Stimulated activated naive B cell treated with anti-CD40 and anti-IgM and Interleukin-4, amounts not matched to agents 10 μg/mL and 1 μg/mL and 100 μg/mL, for 72 hours (primary cell): ENCODE data around the gene ARHGEF26.

ENCODE experiments used
- ATAC-seq, 2 donors: fragments of 150-1000 bp; cut with Tn5 transposase; replicated peaks; 2 replicates each; pipeline ENCODE4 v1.10.0; 2021; ENCODE audit warnings: moderate library complexity in 1 of 2
- DNase-seq: peaks from one replicate; pipeline ENCODE4 v3.0.0; 2021
- H3K27ac Mint-ChIP-seq: one replicate; pipeline ENCODE4 v1.8.0; 2022; ENCODE audit warnings: mild to moderate bottlenecking, mixed read lengths
- H3K27me3 Mint-ChIP-seq, 2 donors: one replicate each; pipeline ENCODE4 v1.8.0; 2022; ENCODE audit warnings: mixed read lengths in 2 of 2
- H3K36me3 Mint-ChIP-seq, 2 donors: one replicate each; pipeline ENCODE4 v1.8.0; 2022; ENCODE audit warnings: mixed read lengths in 2 of 2, mild to moderate bottlenecking in 1 of 2
- H3K4me1 Mint-ChIP-seq, 2 donors: one replicate each; pipeline ENCODE4 v1.8.0; 2022; ENCODE audit warnings: mixed read lengths in 2 of 2, mild to moderate bottlenecking in 1 of 2
- H3K4me3 Mint-ChIP-seq, 2 donors: one replicate each; pipeline ENCODE4 v1.8.0; 2022; ENCODE audit warnings: mild to moderate bottlenecking in 2 of 2, mixed read lengths in 2 of 2, moderate library complexity in 1 of 2
- H3K9me3 Mint-ChIP-seq, 2 donors: one replicate each; pipeline ENCODE4 v1.8.0; 2022; ENCODE audit warnings: mixed read lengths in 2 of 2, mild to moderate bottlenecking in 1 of 2

Gene ARHGEF26

DNA sequence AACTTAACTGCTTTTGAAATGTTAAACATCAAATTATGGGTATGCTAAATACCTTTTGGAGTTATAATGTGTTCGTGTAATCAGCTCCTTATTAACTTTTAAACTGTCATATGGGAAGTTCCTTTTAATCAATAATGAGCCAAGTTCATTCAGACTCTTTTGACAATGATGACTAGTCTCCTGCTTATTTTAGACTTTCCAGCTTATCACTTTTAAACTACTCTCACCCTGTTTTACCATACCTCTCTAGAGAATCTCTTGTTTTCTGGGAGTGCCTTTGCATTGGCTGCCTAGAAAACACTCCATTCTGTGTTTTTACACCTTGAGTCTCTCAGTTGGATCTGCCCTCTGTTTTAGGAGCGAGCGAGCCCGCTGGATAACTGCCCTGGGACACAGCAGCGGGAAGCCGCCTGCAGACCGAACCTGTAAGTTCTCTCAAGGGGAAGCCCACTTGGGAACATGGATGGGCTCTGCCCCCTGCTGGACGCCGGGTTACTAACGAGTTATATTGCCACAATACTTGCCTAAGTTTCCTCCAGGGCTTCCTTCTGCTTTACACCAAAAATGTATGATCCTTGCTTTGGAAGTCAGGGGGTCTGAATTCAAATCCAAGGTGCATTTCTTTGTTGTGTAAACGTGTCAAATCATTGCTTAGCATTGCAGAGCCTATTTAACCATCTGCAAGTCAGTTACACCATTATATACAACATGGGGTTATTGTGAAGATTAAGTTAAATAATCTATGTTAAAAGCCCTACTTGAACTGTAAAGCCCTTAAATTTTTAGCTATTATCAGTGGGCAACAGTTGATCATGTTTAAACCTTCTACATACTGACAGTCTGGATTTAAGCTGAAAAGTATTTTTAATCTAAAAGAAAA, 131.8 kb downstream of the ARHGEF26 start:
- ATAC-seq (peak; percentile 80 to 88), DNase-seq (peak; percentile 44)
- H3K9me3 Mint-ChIP-seq, result no peaks in the 10 kb centered on the region
- no peak overlapping the region for H3K4me3 Mint-ChIP-seq
- H3K27ac Mint-ChIP-seq, result no peak overlapping the region
- H3K27me3 Mint-ChIP-seq, result no peaks in the 10 kb centered on the region
- H3K4me1 Mint-ChIP-seq, result peaks cover 2 to 5% of the 10 kb centered on the region in 2 donors
- peaks cover 32 to 52% of the 10 kb centered on the region in 2 donors for H3K36me3 Mint-ChIP-seq

DNA sequence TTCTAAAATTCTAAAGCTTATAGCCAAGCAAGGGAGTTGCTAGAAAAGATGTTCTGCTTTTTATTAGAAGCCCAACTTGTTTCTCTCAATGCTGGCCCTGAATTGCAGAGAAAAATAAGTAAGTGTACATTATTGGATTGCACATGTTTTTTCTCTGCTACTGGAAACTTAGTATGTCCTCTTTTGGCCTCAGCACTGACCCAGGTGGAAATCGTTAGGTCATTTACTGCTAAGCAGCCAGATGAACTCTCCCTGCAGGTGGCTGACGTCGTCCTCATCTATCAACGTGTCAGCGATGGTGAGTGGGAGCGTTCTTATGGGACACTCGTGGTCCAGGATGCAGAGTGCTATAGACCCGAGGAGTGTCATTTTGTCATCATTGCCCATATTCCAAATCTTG, 133.3 kb downstream of the ARHGEF26 start:
- Mint-ChIP-seq H3K4me1 (peaks cover 2 to 5% of the 10 kb centered on the region in 2 donors), H3K4me3 (no peak overlapping the region), H3K27me3 (no peaks in the 10 kb centered on the region), H3K27ac (no peak overlapping the region), H3K9me3 (peaks cover 0 to 3% of the 10 kb centered on the region in 2 donors), H3K36me3 (peaks cover 47 to 61% of the 10 kb centered on the region in 2 donors)
- DNase-seq (no peak), ATAC-seq (no peak)

- Mint-ChIP-seq H3K27ac (no peak overlapping the region), H3K27me3 (no peaks in the 10 kb centered on the region), H3K9me3 (peaks cover 2 to 3% of the 10 kb centered on the region in 2 donors), H3K4me1 (no peaks in the 10 kb centered on the region), H3K4me3 (no peak overlapping the region), H3K36me3 (peaks cover 29 to 48% of the 10 kb centered on the region in 2 donors)
- ATAC-seq, result no peak
- DNase-seq, result no peak
Observed at GRCh38 chr3:154273381-154273780, 152.2 kb downstream of the ARHGEF26 start.

GRCh38 chr3:154274348-154274747, 153.2 kb downstream of the ARHGEF26 start:
- DNase-seq, result no peak
- H3K27me3 Mint-ChIP-seq, result no peaks in the 10 kb centered on the region
- no peak overlapping the region for H3K4me3 Mint-ChIP-seq
- H3K36me3 Mint-ChIP-seq, result peaks cover 28 to 42% of the 10 kb centered on the region in 2 donors
- ATAC-seq, result no peak
- no peak overlapping the region for H3K27ac Mint-ChIP-seq
- H3K9me3 Mint-ChIP-seq, result no peaks in the 10 kb centered on the region
- no peaks in the 10 kb centered on the region for H3K4me1 Mint-ChIP-seq

- no peaks in the 10 kb centered on the region for H3K9me3 Mint-ChIP-seq
- ATAC-seq, result no peak
- H3K27me3 Mint-ChIP-seq, result no peaks in the 10 kb centered on the region
- no peaks in the 10 kb centered on the region for H3K4me1 Mint-ChIP-seq
- peaks cover 28 to 41% of the 10 kb centered on the region in 2 donors for H3K36me3 Mint-ChIP-seq
- peak overlapping the region; percentile 21 for H3K27ac Mint-ChIP-seq
- no peak for DNase-seq
- no peak overlapping the region for H3K4me3 Mint-ChIP-seq
Observed at GRCh38 chr3:154275292-154275691, 154.1 kb downstream of the ARHGEF26 start.

DNA sequence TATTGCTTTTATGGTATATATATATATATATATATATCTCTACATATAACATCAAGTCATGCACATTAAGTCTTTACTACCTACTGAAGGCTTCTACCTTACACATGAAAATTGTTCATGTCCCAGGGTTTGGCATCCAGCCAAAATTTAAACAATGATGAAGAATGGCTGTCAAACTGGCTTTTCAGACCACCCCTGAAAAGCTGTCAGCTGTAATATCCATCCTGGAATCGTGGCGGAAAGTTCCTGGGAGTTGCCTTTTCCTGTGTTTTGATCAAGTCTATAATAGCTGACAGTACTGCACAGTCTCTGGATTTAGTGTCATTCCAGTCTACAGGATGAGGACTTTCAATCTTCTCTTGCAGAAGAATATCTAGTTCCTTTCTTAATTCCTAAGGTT, 154.8 kb downstream of the ARHGEF26 start:
- H3K36me3 Mint-ChIP-seq, result peaks cover 27 to 40% of the 10 kb centered on the region in 2 donors
- no peaks in the 10 kb centered on the region for H3K27me3 Mint-ChIP-seq
- H3K4me1 Mint-ChIP-seq, result no peaks in the 10 kb centered on the region
- no peak overlapping the region for H3K27ac Mint-ChIP-seq
- no peak overlapping the region for H3K4me3 Mint-ChIP-seq
- no peak for DNase-seq
- no peaks in the 10 kb centered on the region for H3K9me3 Mint-ChIP-seq
- no peak for ATAC-seq

GRCh38 chr3:154280161-154280560, 159.0 kb downstream of the ARHGEF26 start:
- H3K9me3 Mint-ChIP-seq, result no peaks in the 10 kb centered on the region
- no peaks in the 10 kb centered on the region for H3K27me3 Mint-ChIP-seq
- peaks cover under 1 to 2% of the 10 kb centered on the region in 2 donors for H3K4me1 Mint-ChIP-seq
- H3K27ac Mint-ChIP-seq, result no peak overlapping the region
- H3K36me3 Mint-ChIP-seq, result peaks cover 24 to 38% of the 10 kb centered on the region in 2 donors
- DNase-seq, result no peak
- no peak overlapping the region for H3K4me3 Mint-ChIP-seq
- ATAC-seq, result no peak

- H3K27ac Mint-ChIP-seq, result no peak overlapping the region
Observed at GRCh38 chr3:154285221-154285620, 164.0 kb downstream of the ARHGEF26 start.

DNA sequence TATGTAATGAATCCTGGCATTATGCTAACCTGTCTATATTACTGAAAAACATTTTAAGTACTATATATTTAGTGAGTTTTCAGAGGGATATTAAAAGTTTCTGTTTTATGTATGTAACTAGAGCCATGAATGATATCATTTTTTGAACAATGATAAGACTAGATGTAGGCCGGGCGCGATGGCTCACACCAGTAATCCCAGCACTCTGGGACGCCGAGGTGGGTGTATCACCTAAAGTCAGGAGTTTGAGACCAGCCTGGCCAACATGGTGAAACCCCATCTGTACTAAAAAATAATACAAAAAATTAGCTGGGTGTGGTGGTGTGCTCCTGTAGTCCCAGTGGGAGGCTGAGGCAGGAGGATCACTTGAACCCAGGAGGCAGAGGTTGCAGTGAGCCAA, 169.0 kb downstream of the ARHGEF26 start:
- no peaks in the 10 kb centered on the region for H3K9me3 Mint-ChIP-seq
- H3K36me3 Mint-ChIP-seq, result peaks cover 25 to 46% of the 10 kb centered on the region in 2 donors
- no peak overlapping the region for H3K4me3 Mint-ChIP-seq
- no peak for DNase-seq
- H3K27ac Mint-ChIP-seq, result no peak overlapping the region
- peaks cover 2 to 3% of the 10 kb centered on the region in 2 donors for H3K4me1 Mint-ChIP-seq
- no peak for ATAC-seq
- H3K27me3 Mint-ChIP-seq, result no peaks in the 10 kb centered on the region

More at GRCh38 chr3:154285221-154285620, 164.0 kb downstream of the ARHGEF26 start:
- no peak overlapping the region for H3K4me3 Mint-ChIP-seq
- peak in 1 of 2 donors; percentile 29 for ATAC-seq
- H3K9me3 Mint-ChIP-seq, result no peaks in the 10 kb centered on the region
- H3K27me3 Mint-ChIP-seq, result no peaks in the 10 kb centered on the region
- no peak for DNase-seq
- H3K4me1 Mint-ChIP-seq, result peaks cover 2 to 5% of the 10 kb centered on the region in 2 donors
- peaks cover 32 to 47% of the 10 kb centered on the region in 2 donors for H3K36me3 Mint-ChIP-seq

DNA sequence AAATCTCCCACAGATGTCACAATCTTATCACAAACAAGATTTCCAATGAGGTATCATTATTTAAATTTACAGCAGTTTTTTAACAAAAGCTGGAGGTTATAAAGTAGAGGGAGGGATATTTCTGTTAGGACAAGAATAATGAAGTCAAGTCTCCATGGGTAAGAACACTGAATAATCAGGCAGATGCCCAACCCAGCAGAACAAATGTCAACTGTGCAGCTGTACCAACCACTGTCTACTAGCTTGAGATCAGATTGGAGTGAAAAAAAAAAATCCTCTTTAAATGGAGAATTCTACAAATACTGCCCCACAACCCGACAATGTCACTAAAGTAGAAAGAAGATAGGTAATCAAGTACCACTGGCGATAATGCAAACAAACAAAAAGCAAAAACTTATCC, 172.8 kb downstream of the ARHGEF26 start:
- no peak overlapping the region for H3K4me3 Mint-ChIP-seq
- peak overlapping the region; percentile 6 for H3K27ac Mint-ChIP-seq
- no peaks in the 10 kb centered on the region for H3K9me3 Mint-ChIP-seq
- no peaks in the 10 kb centered on the region for H3K4me1 Mint-ChIP-seq
- ATAC-seq (no peak), DNase-seq (no peak)
- H3K27me3 Mint-ChIP-seq, result no peaks in the 10 kb centered on the region
- H3K36me3 Mint-ChIP-seq, result peaks cover 23 to 39% of the 10 kb centered on the region in 2 donors

DNA sequence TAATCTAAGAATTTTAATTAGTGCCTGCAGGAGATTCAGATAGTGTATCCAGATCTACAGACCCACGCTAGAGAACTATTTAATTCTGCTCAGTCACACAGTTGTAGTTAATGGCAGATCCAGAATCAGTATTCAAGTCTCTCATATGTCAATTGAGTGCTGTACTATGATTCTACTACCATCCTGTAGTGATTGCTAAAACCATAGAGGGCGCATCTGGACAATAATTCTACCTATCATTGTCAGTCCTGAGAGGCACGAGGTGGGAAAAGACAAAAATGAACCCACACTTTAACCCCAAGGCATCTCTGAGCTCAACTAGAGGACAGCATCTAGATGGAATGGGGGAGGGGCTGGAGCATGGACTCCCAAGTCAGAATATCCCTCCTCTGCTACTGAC, 180.4 kb downstream of the ARHGEF26 start:
- H3K9me3 Mint-ChIP-seq, result no peaks in the 10 kb centered on the region
- peaks cover 27 to 36% of the 10 kb centered on the region in 2 donors for H3K36me3 Mint-ChIP-seq
- DNase-seq (no peak), ATAC-seq (no peak)
- H3K27me3 Mint-ChIP-seq, result no peaks in the 10 kb centered on the region
- no peaks in the 10 kb centered on the region for H3K4me1 Mint-ChIP-seq
- no peak overlapping the region for H3K27ac Mint-ChIP-seq
- no peak overlapping the region for H3K4me3 Mint-ChIP-seq

DNA sequence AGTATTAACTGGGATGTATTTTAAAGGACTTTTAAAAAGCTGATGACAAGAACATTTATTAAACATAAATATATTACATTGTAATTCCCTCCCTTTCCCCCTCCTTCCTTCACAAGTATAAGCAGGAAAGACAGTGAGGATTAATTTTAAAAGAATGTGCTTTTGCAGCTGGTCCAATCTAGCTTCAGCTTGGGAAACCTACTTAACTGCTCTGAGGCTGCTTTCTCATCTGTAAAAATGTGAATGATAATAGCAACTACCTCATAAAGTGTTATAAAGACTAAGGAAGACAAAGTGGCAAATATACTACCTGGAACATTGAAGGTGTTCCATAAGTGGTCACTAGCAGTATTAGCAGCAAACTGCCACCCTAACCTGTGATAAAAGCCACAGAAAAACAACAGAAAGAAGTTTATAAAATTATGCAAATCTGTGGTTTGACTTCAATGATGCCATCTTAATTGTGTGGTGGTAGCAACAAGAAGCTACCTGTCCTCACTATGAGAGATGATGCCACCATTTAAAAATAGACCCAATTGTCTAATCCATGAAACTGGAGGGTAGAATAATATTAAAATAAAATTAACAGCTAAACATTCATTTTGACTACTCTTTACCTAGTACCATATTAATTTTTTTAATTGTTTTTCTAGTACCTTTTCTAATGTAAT, 183.1 kb downstream of the ARHGEF26 start:
- Mint-ChIP-seq H3K27ac (no peak overlapping the region), H3K4me1 (peaks cover 7 to 14% of the 10 kb centered on the region in 2 donors), H3K36me3 (peaks cover 28 to 41% of the 10 kb centered on the region in 2 donors), H3K4me3 (no peak overlapping the region), H3K9me3 (no peaks in the 10 kb centered on the region), H3K27me3 (no peaks in the 10 kb centered on the region)
- ATAC-seq, result no peak
- DNase-seq, result no peak

DNA sequence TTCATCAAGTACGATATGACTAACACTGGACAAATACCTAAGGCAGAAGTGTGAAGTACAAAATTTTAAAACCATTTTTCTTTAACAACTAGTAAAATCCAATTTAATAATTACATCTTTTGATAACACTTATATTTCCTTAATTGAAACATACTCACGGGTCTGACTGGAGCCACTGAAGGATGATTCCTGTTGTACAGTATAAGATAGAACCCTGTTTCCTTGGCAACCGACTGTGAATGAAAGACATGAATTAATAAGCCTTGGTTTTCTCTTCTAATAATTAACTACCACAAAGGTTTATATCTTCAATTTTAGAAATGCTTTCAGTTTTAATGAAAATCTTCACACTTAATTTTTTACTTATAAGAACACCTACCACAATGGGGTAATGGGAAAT, 183.7 kb downstream of the ARHGEF26 start:
- Mint-ChIP-seq H3K4me3 (no peak overlapping the region), H3K36me3 (peaks cover 28 to 44% of the 10 kb centered on the region in 2 donors), H3K27me3 (no peaks in the 10 kb centered on the region), H3K9me3 (no peaks in the 10 kb centered on the region), H3K27ac (no peak overlapping the region), H3K4me1 (peaks cover 7 to 14% of the 10 kb centered on the region in 2 donors)
- DNase-seq (no peak), ATAC-seq (no peak)

DNA sequence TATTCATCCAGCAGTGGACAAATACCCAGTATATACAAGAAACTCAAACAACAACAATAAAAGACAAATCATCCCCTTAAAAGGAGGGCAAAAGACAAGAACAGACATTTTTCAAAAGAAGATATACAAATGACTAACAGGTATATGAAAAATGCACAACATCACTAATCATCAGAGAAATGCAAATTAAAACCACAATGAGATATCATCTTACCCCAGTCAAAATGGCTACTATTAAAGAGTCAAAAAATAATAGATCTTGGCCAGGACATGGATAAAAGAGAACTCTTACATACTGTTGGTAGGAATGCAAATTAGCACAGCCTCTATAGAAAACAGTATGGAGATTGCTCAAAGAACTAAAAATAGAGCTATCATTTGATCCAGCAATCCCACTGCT, 186.2 kb downstream of the ARHGEF26 start:
- Mint-ChIP-seq H3K27ac (no peak overlapping the region), H3K4me3 (no peak overlapping the region), H3K9me3 (no peaks in the 10 kb centered on the region), H3K36me3 (peaks cover 21 to 31% of the 10 kb centered on the region in 2 donors), H3K4me1 (peaks cover 7 to 14% of the 10 kb centered on the region in 2 donors), H3K27me3 (no peaks in the 10 kb centered on the region)
- DNase-seq (no peak), ATAC-seq (no peak)
